ENCODE results near the gene FMNL1. TPM values are rescaled to one million over a fixed set of nuclear protein-coding genes. Genes with fewer than 3 reads are reported as not detected.

Gene FMNL1
- total RNA-seq, 3 donors from 2014 or later: 141 to 190 (median 158) TPM

Other genes with a start within 250 kb of the FMNL1 start
- 10 to 100 TPM; 17.3 to 21.1 (median 19.1) TPM for gene DCAKD, start 170.3 kb upstream of the FMNL1 start, total RNA-seq
- gene NMT1, start 160.6 kb upstream of the FMNL1 start, total RNA-seq: 100 to 1,000 TPM; 228 to 255 (median 241) TPM
- 1 to 10 TPM; 3.5 to 5.5 (median 3.5) TPM for gene PLCD3, start 89.4 kb upstream of the FMNL1 start, total RNA-seq
- gene ACBD4, start 86.2 kb upstream of the FMNL1 start, total RNA-seq: 1 to 10 TPM; 4.5 to 5.7 (median 4.7) TPM
- gene HEXIM1, start 73.4 kb upstream of the FMNL1 start, total RNA-seq: 10 to 100 TPM; 49.6 to 60.8 (median 51.3) TPM
- gene HEXIM2, start 60.0 kb upstream of the FMNL1 start, total RNA-seq: 1 to 10 TPM; 5.3 to 7.6 (median 6.2) TPM
- under 1 TPM; 0.25 to 0.63 (median 0.27) TPM for gene SPATA32, start 40.2 kb downstream of the FMNL1 start, total RNA-seq
- gene MAP3K14, start 95.1 kb downstream of the FMNL1 start, total RNA-seq: 10 to 100 TPM; 76.3 to 88.2 (median 85.8) TPM
- 10 to 100 TPM; 39.8 to 46.0 (median 44.2) TPM for gene ARHGAP27, start 211.0 kb downstream of the FMNL1 start, total RNA-seq